LoVo (cell line): ENCODE results near the gene ATRX.
"Not testable (repeated sequence)": the region's sequence is repeated elsewhere in the genome, so short reads cannot be mapped to it uniquely, and the experiment has no call there.

Experiments
- DNase-seq: peaks from one replicate; pipeline ENCODE4 v3.0.0-alpha.2; 2016; ENCODE audit warnings: low spot score

The ATRX gene

GRCh38 chrX:77785486-77786364 lies at the start of gene ATRX:
TSS of gene ATRX (minus strand) at chrX:77786216. CDS start at chrX:77786001, 215 bp downstream.
- DNase-seq, result peak; percentile 75

GRCh38 chrX:77831544-77831943 lies 45.5 kb upstream of the ATRX start:
- not testable (repeated sequence) for DNase-seq

GRCh38 chrX:77821989-77822388 lies 36.0 kb upstream of the ATRX start:
- not testable (repeated sequence) for DNase-seq

GRCh38 chrX:77820091-77820727 lies 34.2 kb upstream of the ATRX start:
- no peak for DNase-seq

- no peak for DNase-seq
Measured at GRCh38 chrX:77814210-77814609, 28.2 kb upstream of the ATRX start.

GRCh38 chrX:77802201-77802600 lies 16.2 kb upstream of the ATRX start:
- DNase-seq, result no peak

- no peak for DNase-seq
Measured at GRCh38 chrX:77795124-77795523, 9.1 kb upstream of the ATRX start.

- no peak for DNase-seq
Measured at GRCh38 chrX:77793946-77794345, 7.9 kb upstream of the ATRX start.

- DNase-seq, result peak; percentile 58
Measured at GRCh38 chrX:77788050-77788449, 2.0 kb upstream of the ATRX start.

- no peak for DNase-seq
Measured at GRCh38 chrX:77786365-77786680, 307 bp upstream of the ATRX start.

- no peak for DNase-seq
Measured at GRCh38 chrX:77779695-77780094, 6.3 kb downstream of the ATRX start.

- DNase-seq, result no peak
Measured at GRCh38 chrX:77776659-77777058, 9.4 kb downstream of the ATRX start.

GRCh38 chrX:77771601-77772000 lies 14.4 kb downstream of the ATRX start:
- no peak for DNase-seq

GRCh38 chrX:77768787-77769186 lies 17.2 kb downstream of the ATRX start:
- no peak for DNase-seq

- DNase-seq, result not testable (repeated sequence)
Measured at GRCh38 chrX:77766212-77766611, 19.8 kb downstream of the ATRX start.

GRCh38 chrX:77755561-77755960 lies 30.5 kb downstream of the ATRX start:
- DNase-seq, result no peak

GRCh38 chrX:77753942-77754341 lies 32.1 kb downstream of the ATRX start:
- not testable (repeated sequence) for DNase-seq

- no peak for DNase-seq
Measured at GRCh38 chrX:77749695-77750094, 36.3 kb downstream of the ATRX start.

- no peak for DNase-seq
Measured at GRCh38 chrX:77743720-77744119, 42.3 kb downstream of the ATRX start.

- no peak for DNase-seq
Measured at GRCh38 chrX:77742788-77743476, 43.1 kb downstream of the ATRX start.

- DNase-seq, result no peak
Measured at GRCh38 chrX:77740376-77740905, 45.6 kb downstream of the ATRX start.

- DNase-seq, result no peak
Measured at GRCh38 chrX:77733342-77733741, 52.7 kb downstream of the ATRX start.
